Activated T-helper 17 cell treated with anti-CD3 and anti-CD28 coated beads, Interleukin-2, amount 50 U/mL, for 72 hours (primary cell): ENCODE data around the gene STAP2. TPM values are rescaled to one million over a fixed set of nuclear protein-coding genes. Genes with fewer than 3 reads are reported as not detected.
A peak's percentile ranks its signal among the peaks of the same experiment; 100 is the strongest.
"Not testable (repeated sequence)": the region's sequence is repeated elsewhere in the genome, so short reads cannot be mapped to it uniquely, and the experiment has no call there.

Experiments used
- ATAC-seq: fragments of 150-1000 bp; cut with Tn5 transposase; replicated peaks from 2 replicates; pipeline ENCODE4 v1.10.0; 2021; ENCODE audit warnings: mild to moderate bottlenecking, moderate library complexity
- H3K27ac Mint-ChIP-seq: one replicate; pipeline ENCODE4 v1.8.0; 2022; ENCODE audit warnings: mixed read lengths
- H3K27me3 Mint-ChIP-seq: one replicate; pipeline ENCODE4 v1.8.0; 2022; ENCODE audit warnings: mixed read lengths
- H3K36me3 Mint-ChIP-seq: one replicate; pipeline ENCODE4 v1.8.0; 2022; ENCODE audit warnings: low read depth, mild to moderate bottlenecking, mixed read lengths
- H3K4me1 Mint-ChIP-seq: one replicate; pipeline ENCODE4 v1.8.0; 2022; ENCODE audit warnings: mixed read lengths
- H3K4me3 Mint-ChIP-seq: one replicate; pipeline ENCODE4 v1.8.0; 2022; ENCODE audit warnings: mild to moderate bottlenecking, mixed read lengths
- H3K9me3 Mint-ChIP-seq: one replicate; pipeline ENCODE4 v1.8.0; 2022; ENCODE audit warnings: mixed read lengths
- total RNA-seq, 2 donors: library from RNA; stranded (reverse); gene quantifications; one replicate each; pipeline ENCODE4 v1.2.3, GENCODE V29; 2022

The STAP2 gene
- total RNA-seq, 2 donors from 2014 or later: 13.3 to 17.4 TPM

GRCh38 chr19:4354282-4354681 is 15.7 kb upstream of the STAP2 start:
- no peak for ATAC-seq
- H3K36me3 Mint-ChIP-seq: peaks cover 22% of the 10 kb centered on the region
- no peak overlapping the region for H3K4me3 Mint-ChIP-seq
- no peaks in the 10 kb centered on the region for H3K9me3 Mint-ChIP-seq
- H3K27me3 Mint-ChIP-seq: no peaks in the 10 kb centered on the region
- no peaks in the 10 kb centered on the region for H3K4me1 Mint-ChIP-seq
- H3K27ac Mint-ChIP-seq: no peak overlapping the region

GRCh38 chr19:4352701-4353121 is 14.1 kb upstream of the STAP2 start:
- H3K27ac Mint-ChIP-seq: no peak overlapping the region
- H3K4me1 Mint-ChIP-seq: no peaks in the 10 kb centered on the region
- peak; percentile 64 for ATAC-seq
- peaks cover 28% of the 10 kb centered on the region for H3K36me3 Mint-ChIP-seq
- no peaks in the 10 kb centered on the region for H3K9me3 Mint-ChIP-seq
- H3K4me3 Mint-ChIP-seq: no peak overlapping the region
- H3K27me3 Mint-ChIP-seq: no peaks in the 10 kb centered on the region

- Mint-ChIP-seq H3K36me3 (peaks cover 35% of the 10 kb centered on the region), H3K4me3 (no peak overlapping the region), H3K4me1 (no peaks in the 10 kb centered on the region), H3K27me3 (no peaks in the 10 kb centered on the region), H3K27ac (no peak overlapping the region), H3K9me3 (no peaks in the 10 kb centered on the region)
- no peak for ATAC-seq
Observed at GRCh38 chr19:4350726-4351125, 12.1 kb upstream of the STAP2 start.

- ATAC-seq: no peak
- Mint-ChIP-seq H3K4me1 (no peaks in the 10 kb centered on the region), H3K4me3 (no peak overlapping the region), H3K36me3 (peaks cover 40% of the 10 kb centered on the region), H3K27me3 (no peaks in the 10 kb centered on the region), H3K27ac (no peak overlapping the region), H3K9me3 (no peaks in the 10 kb centered on the region)
Observed at GRCh38 chr19:4350111-4350510, 11.5 kb upstream of the STAP2 start.

DNA sequence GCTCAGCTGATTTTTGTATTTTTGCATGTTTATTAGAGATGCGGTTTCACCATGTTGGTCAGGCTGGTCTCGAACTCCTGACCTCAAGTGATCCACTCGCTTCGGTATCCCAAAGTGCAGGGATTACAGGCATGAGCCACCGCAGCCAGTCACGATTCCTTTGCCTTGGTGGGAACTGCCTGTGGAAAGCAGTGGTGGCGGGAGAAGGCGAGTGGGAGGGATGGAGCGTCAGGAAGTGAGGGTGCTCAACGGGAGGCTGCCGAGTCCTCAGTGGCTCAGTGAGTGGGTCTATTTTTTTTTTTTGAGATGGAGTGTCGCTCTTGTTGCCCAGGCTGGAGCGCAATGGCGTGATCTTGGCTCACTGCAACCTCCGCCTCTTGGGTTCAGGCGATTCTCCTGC is 10.6 kb upstream of the STAP2 start:
- not testable (repeated sequence) for H3K4me3 Mint-ChIP-seq, H3K9me3 Mint-ChIP-seq, H3K27me3 Mint-ChIP-seq, ATAC-seq, H3K4me1 Mint-ChIP-seq, H3K27ac Mint-ChIP-seq
- peaks cover 40% of the 10 kb centered on the region for H3K36me3 Mint-ChIP-seq

- H3K4me1 Mint-ChIP-seq: no peaks in the 10 kb centered on the region
- peaks cover 40% of the 10 kb centered on the region for H3K36me3 Mint-ChIP-seq
- no peak overlapping the region for H3K27ac Mint-ChIP-seq
- no peaks in the 10 kb centered on the region for H3K9me3 Mint-ChIP-seq
- H3K27me3 Mint-ChIP-seq: no peaks in the 10 kb centered on the region
- no peak for ATAC-seq
- H3K4me3 Mint-ChIP-seq: no peak overlapping the region
Observed at GRCh38 chr19:4347521-4347920, 8.9 kb upstream of the STAP2 start.

DNA sequence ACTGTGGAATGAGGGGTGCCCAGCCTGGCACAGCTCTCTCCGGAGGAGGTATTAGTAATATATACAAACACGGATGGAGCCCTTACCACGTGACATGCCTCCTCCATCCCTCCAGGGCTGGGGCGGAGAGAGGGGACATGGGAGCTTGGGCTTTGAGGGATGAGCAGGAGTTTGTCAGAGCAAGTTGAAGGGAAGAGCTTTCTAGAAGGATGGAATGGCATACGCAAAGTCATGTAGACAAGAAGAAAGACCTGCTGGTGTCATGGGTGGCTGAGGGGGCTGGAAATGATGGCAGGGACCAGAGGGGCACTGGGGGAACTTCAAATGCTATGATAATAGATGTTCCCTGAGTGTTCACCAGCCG is 7.4 kb upstream of the STAP2 start:
- ATAC-seq: no peak
- peaks cover 40% of the 10 kb centered on the region for H3K36me3 Mint-ChIP-seq
- no peaks in the 10 kb centered on the region for H3K27me3 Mint-ChIP-seq
- no peak overlapping the region for H3K27ac Mint-ChIP-seq
- no peak overlapping the region for H3K4me3 Mint-ChIP-seq
- no peaks in the 10 kb centered on the region for H3K9me3 Mint-ChIP-seq
- no peaks in the 10 kb centered on the region for H3K4me1 Mint-ChIP-seq

- Mint-ChIP-seq H3K4me1 (no peaks in the 10 kb centered on the region), H3K9me3 (no peaks in the 10 kb centered on the region), H3K4me3 (peak overlapping the region; percentile 12), H3K27me3 (no peaks in the 10 kb centered on the region), H3K36me3 (peaks cover 37% of the 10 kb centered on the region), H3K27ac (no peak overlapping the region)
- ATAC-seq: no peak
Observed at GRCh38 chr19:4345342-4346019, 6.9 kb upstream of the STAP2 start.

DNA sequence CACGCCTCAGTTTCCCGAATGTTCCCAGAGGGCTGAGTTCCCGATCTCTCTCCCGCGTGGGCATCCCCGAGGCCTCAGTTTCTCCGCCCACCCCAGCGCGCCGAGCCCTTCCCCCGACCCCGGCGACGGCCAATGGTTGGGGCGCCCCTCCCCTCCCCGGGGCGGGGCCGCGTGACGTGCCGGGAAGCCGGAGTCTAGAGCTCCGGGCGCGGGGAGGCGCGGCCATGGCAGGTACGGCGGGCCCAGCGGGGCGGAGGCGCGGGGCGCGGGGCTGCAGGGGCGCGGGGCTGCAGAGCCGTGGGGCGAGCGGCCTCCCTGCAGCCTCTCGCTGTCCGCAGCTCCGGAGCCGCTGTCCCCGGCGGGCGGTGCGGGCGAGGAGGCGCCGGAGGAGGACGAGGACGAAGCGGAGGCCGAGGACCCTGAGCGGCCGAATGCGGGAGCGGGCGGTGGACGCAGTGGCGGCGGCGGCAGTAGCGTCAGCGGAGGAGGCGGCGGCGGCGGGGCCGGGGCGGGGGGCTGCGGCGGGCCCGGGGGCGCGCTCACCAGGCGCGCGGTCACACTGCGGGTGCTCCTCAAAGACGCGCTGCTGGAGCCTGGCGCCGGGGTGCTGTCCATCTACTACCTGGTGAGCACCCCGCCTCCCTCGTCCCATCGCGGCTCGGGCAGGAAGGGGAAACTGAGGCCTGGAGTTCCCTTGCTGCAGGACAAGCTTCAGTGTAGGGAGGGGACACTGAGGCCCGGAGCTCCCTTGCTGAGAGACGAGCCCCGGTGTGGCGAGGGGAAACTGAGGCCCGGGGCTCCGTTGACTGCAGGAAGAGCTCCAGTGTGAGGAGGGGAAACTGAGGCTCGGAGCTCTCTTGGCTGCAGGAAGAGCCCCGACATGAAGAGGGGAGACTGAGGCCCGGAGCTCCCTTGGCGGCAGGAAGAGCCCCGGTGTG is 5.0 kb upstream of the STAP2 start, which contains the start of gene MPND:
TSS of gene MPND (plus strand) at position 193 of the 938 bp plus-strand sequence. CDS start at position 225, 32 bp downstream.
- Mint-ChIP-seq H3K4me1 (peaks cover 1% of the 10 kb centered on the region), H3K27ac (peak within 1 kb of the TSS; percentile 81), H3K27me3 (no peaks in the 10 kb centered on the region), H3K36me3 (peaks cover 32% of the 10 kb centered on the region), H3K4me3 (peak within 1 kb of the TSS; percentile 89), H3K9me3 (no peaks in the 10 kb centered on the region)
- peak; percentile 80 for ATAC-seq

GRCh38 chr19:4342615-4343369 is 4.2 kb upstream of the STAP2 start:
- Mint-ChIP-seq H3K4me1 (peaks cover 10% of the 10 kb centered on the region), H3K27me3 (no peaks in the 10 kb centered on the region), H3K4me3 (peak overlapping the region; percentile 89), H3K36me3 (peaks cover 24% of the 10 kb centered on the region), H3K9me3 (no peaks in the 10 kb centered on the region), H3K27ac (peak overlapping the region; percentile 81)
- ATAC-seq: peak; percentile 91

DNA sequence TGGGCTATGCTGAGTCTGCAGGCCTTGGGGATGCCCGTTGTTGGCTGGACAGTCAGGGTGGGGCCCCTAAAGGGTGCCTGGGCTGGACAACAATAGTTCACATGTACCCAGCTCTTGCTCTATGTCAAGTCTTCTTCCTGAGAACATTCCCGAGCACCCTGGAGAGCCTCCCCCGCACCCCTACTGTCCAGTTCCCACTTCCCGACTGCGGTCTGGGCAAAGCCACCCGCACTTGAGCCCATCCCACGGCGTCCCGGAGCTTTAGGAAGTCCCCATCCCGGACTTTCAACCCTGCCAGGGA is 3.6 kb upstream of the STAP2 start:
- H3K27me3 Mint-ChIP-seq: no peaks in the 10 kb centered on the region
- peaks cover 10% of the 10 kb centered on the region for H3K4me1 Mint-ChIP-seq
- peaks cover 19% of the 10 kb centered on the region for H3K36me3 Mint-ChIP-seq
- H3K9me3 Mint-ChIP-seq: no peaks in the 10 kb centered on the region
- ATAC-seq: no peak
- H3K27ac Mint-ChIP-seq: peak overlapping the region; percentile 81
- H3K4me3 Mint-ChIP-seq: peak overlapping the region; percentile 89

GRCh38 chr19:4337906-4338440 is 654 bp downstream of the STAP2 start:
- Mint-ChIP-seq H3K4me1 (peaks cover 26% of the 10 kb centered on the region), H3K27me3 (no peaks in the 10 kb centered on the region), H3K4me3 (peak overlapping the region; percentile 85), H3K27ac (peak overlapping the region; percentile 94), H3K9me3 (peaks cover 5% of the 10 kb centered on the region), H3K36me3 (peaks cover 17% of the 10 kb centered on the region)
- no peak for ATAC-seq

- H3K4me3 Mint-ChIP-seq: no peak overlapping the region
- peaks cover 5% of the 10 kb centered on the region for H3K9me3 Mint-ChIP-seq
- no peaks in the 10 kb centered on the region for H3K27me3 Mint-ChIP-seq
- peaks cover 26% of the 10 kb centered on the region for H3K4me1 Mint-ChIP-seq
- H3K27ac Mint-ChIP-seq: no peak overlapping the region
- H3K36me3 Mint-ChIP-seq: peaks cover 17% of the 10 kb centered on the region
- no peak for ATAC-seq
Observed at GRCh38 chr19:4334929-4335570, 3.6 kb downstream of the STAP2 start.

- H3K27me3 Mint-ChIP-seq: no peaks in the 10 kb centered on the region
- peaks cover 5% of the 10 kb centered on the region for H3K9me3 Mint-ChIP-seq
- no peak overlapping the region for H3K27ac Mint-ChIP-seq
- ATAC-seq: no peak
- peaks cover 13% of the 10 kb centered on the region for H3K4me1 Mint-ChIP-seq
- peak overlapping the region; percentile 88 for H3K4me3 Mint-ChIP-seq
- H3K36me3 Mint-ChIP-seq: peaks cover 15% of the 10 kb centered on the region
Observed at GRCh38 chr19:4329858-4330257, 8.8 kb downstream of the STAP2 start.
